HG03342 (cell line): ENCODE measurements around the gene FNDC3B.

ENCODE experiments used
- ATAC-seq: cut with Tn5 transposase; IDR thresholded peaks from one replicate; pipeline ENCODE4 v1.9.1; 2021; ENCODE audit warnings: mild to moderate bottlenecking, moderate library complexity; ENCODE audit not compliant: unreplicated experiment

The FNDC3B gene

GRCh38 chr3:172204716-172205115 is 165.3 kb downstream of the FNDC3B start:
- no peak for ATAC-seq

GRCh38 chr3:172208586-172209332 is 169.4 kb downstream of the FNDC3B start:
- ATAC-seq, result no peak

GRCh38 chr3:172209333-172210321 is 170.2 kb downstream of the FNDC3B start:
- no peak for ATAC-seq

GRCh38 chr3:172210355-172210754 is 171.0 kb downstream of the FNDC3B start:
- ATAC-seq, result no peak

GRCh38 chr3:172211123-172211522 is 171.7 kb downstream of the FNDC3B start:
- no peak for ATAC-seq

- ATAC-seq, result no peak
Observed at GRCh38 chr3:172213200-172213599, 173.8 kb downstream of the FNDC3B start.

GRCh38 chr3:172213904-172214303 is 174.5 kb downstream of the FNDC3B start:
- ATAC-seq, result no peak

- no peak for ATAC-seq
Observed at GRCh38 chr3:172216267-172216666, 176.9 kb downstream of the FNDC3B start.

GRCh38 chr3:172216911-172217310 is 177.5 kb downstream of the FNDC3B start:
- no peak for ATAC-seq

- ATAC-seq, result no peak
Observed at GRCh38 chr3:172217877-172218276, 178.5 kb downstream of the FNDC3B start.

GRCh38 chr3:172218350-172219323 is 179.3 kb downstream of the FNDC3B start:
- ATAC-seq, result no peak

- ATAC-seq, result no peak
Observed at GRCh38 chr3:172219750-172220149, 180.4 kb downstream of the FNDC3B start.

GRCh38 chr3:172221547-172221946 is 182.2 kb downstream of the FNDC3B start:
- ATAC-seq, result no peak

- no peak for ATAC-seq
Observed at GRCh38 chr3:172222478-172223071, 183.2 kb downstream of the FNDC3B start.

- ATAC-seq, result no peak
Observed at GRCh38 chr3:172223870-172224269, 184.5 kb downstream of the FNDC3B start.

GRCh38 chr3:172224560-172225214 is 185.3 kb downstream of the FNDC3B start:
- ATAC-seq, result no peak

- no peak for ATAC-seq
Observed at GRCh38 chr3:172225215-172225707, 185.9 kb downstream of the FNDC3B start.

GRCh38 chr3:172226831-172227230 is 187.5 kb downstream of the FNDC3B start:
- ATAC-seq, result no peak

- no peak for ATAC-seq
Observed at GRCh38 chr3:172227340-172228035, 188.1 kb downstream of the FNDC3B start.
